Testis (tissue), 2 donors: Measurements from ENCODE around the gene COL6A3.

Source experiments
- POLR2A ChIP-seq: fragments of 450-650 bp; IDR thresholded peaks from one replicate; pipeline ENCODE4 v1.6.1; 2017; ENCODE audit warnings: antibody characterized with exemption, mild to moderate bottlenecking, moderate library complexity
- TF ChIP-seq, protein P1 (sequence below), 3 experiments: fragments of 450-650 bp in 2 of 3; fragments of 200-600 bp in 1 of 3; sonication (generic) in 1 of 3; IDR thresholded peaks; one replicate each; pipeline ENCODE4 v1.5.1; 2016 to 2019; ENCODE audit warnings: antibody characterized with exemption in 3 of 3, mild to moderate bottlenecking in 2 of 3, moderate library complexity in 1 of 3

DNA sequence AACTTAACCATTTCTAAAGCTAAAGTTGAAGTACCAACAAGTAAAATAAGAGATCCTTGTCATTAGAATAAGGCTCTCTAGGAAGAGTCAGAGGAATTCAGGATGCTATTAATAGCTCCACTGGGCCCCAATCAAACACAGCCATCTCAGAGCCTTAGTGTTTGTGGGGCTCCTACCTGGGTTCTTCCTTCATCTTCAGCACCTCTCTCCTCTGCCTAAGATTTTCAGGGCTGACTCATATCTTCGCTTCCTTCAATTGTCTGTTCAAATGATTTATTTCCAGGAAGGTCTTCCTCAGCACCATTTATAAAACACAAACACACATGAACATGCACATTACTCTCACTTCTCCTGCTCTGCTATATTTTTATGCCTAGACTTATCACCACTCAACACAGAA, 119.5 kb downstream of the COL6A3 start:
- TF ChIP-seq, protein P1, sequence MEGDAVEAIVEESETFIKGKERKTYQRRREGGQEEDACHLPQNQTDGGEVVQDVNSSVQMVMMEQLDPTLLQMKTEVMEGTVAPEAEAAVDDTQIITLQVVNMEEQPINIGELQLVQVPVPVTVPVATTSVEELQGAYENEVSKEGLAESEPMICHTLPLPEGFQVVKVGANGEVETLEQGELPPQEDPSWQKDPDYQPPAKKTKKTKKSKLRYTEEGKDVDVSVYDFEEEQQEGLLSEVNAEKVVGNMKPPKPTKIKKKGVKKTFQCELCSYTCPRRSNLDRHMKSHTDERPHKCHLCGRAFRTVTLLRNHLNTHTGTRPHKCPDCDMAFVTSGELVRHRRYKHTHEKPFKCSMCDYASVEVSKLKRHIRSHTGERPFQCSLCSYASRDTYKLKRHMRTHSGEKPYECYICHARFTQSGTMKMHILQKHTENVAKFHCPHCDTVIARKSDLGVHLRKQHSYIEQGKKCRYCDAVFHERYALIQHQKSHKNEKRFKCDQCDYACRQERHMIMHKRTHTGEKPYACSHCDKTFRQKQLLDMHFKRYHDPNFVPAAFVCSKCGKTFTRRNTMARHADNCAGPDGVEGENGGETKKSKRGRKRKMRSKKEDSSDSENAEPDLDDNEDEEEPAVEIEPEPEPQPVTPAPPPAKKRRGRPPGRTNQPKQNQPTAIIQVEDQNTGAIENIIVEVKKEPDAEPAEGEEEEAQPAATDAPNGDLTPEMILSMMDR (IDR thresholded peaks at IDR 0.05), result no peak
- no peak for TF ChIP-seq POLR2A
